Lung (tissue), 12 donors: ENCODE data around the gene SIPA1. TPM values are rescaled to one million over a fixed set of nuclear protein-coding genes. Genes with fewer than 3 reads are reported as not detected.
A peak's percentile ranks its signal among the peaks of the same experiment; 100 is the strongest.

ENCODE experiments used
- ATAC-seq: fragments of 200-7000 bp; cut with Tn5 transposase; one replicate; pipeline ENCODE4 v1.9.1; 2020; ENCODE audit warnings: moderate number of reproducible peaks; ENCODE audit not compliant: insufficient read depth, low FRiP score
- DNase-seq, 3 donors: peaks; one replicate each; pipeline ENCODE4 v3.0.0-alpha.2; 2013 to 2017
- H3K27ac ChIP-seq, 2 donors: one replicate each; pipeline ENCODE4 v1.5.1; 2013; ENCODE audit warnings: mild to moderate bottlenecking in 2 of 2, moderate library complexity in 2 of 2, control low read depth in 1 of 2, inconsistent platforms in 1 of 2, low read depth in 1 of 2, low read length in 1 of 2
- H3K27me3 ChIP-seq, 3 donors: one replicate each; pipeline ENCODE4 v1.5.1; 2013; ENCODE audit warnings: low read length in 2 of 3; ENCODE audit not compliant: control insufficient read depth in 3 of 3, insufficient read depth in 3 of 3
- H3K36me3 ChIP-seq, 4 donors: one replicate each; pipeline ENCODE4 v1.5.1; 2013; ENCODE audit warnings: low read length in 4 of 4, mild to moderate bottlenecking in 1 of 4, moderate library complexity in 1 of 4; ENCODE audit not compliant: control insufficient read depth in 4 of 4, insufficient read depth in 4 of 4
- H3K4me1 ChIP-seq, 5 donors: one replicate each; pipeline ENCODE4 v1.5.1; 2013; ENCODE audit warnings: low read length in 5 of 5, mild to moderate bottlenecking in 2 of 5, moderate library complexity in 1 of 5; ENCODE audit not compliant: control insufficient read depth in 5 of 5, insufficient read depth in 5 of 5
- H3K4me3 ChIP-seq: one replicate; pipeline ENCODE4 v1.5.1; 2013; ENCODE audit warnings: mild to moderate bottlenecking, control low read depth, moderate library complexity
- H3K9ac ChIP-seq, 2 donors: one replicate each; pipeline ENCODE4 v1.5.1; 2013; ENCODE audit warnings: low read length in 2 of 2, control low read depth in 1 of 2; ENCODE audit not compliant: insufficient read depth in 1 of 2
- H3K9me3 ChIP-seq, 4 donors: one replicate each; pipeline ENCODE4 v1.5.1; 2013; ENCODE audit warnings: low read length in 3 of 4, mild to moderate bottlenecking in 1 of 4, moderate library complexity in 1 of 4; ENCODE audit not compliant: control insufficient read depth in 4 of 4, insufficient read depth in 3 of 4
- WGBS, 2 donors: extraction: QIAGEN DNeasy Blood & Tissue Kit; methylation state at CpG; one replicate each; pipeline ENCODE4 v1.1.7; 2013; 5-methylcytosine and 5-hydroxymethylcytosine counted together
- polyA plus RNA-seq, 2 donors: library from polyadenylated mRNA; stranded (reverse); fragments of 200-250 nt; gene quantifications; one replicate each; pipeline ENCODE4 v1.2.1, GENCODE V29; 2013
- total RNA-seq, 2 donors: library from RNA; depleted of rRNA in 1 of 2; stranded (reverse); fragments of >200 nt in 1 of 2; gene quantifications; one replicate each; pipeline ENCODE4 v1.2.1, GENCODE V29; 2014 to 2021
- TF ChIP-seq, protein P1 (sequence below): IDR thresholded peaks from 2 replicates; pipeline ENCODE4 v1.5.1; 2012; ENCODE audit warnings: mild to moderate bottlenecking; ENCODE audit errors: control extremely low read depth, extremely low read depth
- donor health status: control.
- donor health status: control.
- donor health status: Bipolar disorder and iron deficiency.
- donor health status: healthy.
- donor health status: DM: yes; HTN: yes; CAD: no.

Gene SIPA1
- total and polyA plus RNA-seq, 4 donors = 39.7 to 102 (median 82.8) TPM

DNA sequence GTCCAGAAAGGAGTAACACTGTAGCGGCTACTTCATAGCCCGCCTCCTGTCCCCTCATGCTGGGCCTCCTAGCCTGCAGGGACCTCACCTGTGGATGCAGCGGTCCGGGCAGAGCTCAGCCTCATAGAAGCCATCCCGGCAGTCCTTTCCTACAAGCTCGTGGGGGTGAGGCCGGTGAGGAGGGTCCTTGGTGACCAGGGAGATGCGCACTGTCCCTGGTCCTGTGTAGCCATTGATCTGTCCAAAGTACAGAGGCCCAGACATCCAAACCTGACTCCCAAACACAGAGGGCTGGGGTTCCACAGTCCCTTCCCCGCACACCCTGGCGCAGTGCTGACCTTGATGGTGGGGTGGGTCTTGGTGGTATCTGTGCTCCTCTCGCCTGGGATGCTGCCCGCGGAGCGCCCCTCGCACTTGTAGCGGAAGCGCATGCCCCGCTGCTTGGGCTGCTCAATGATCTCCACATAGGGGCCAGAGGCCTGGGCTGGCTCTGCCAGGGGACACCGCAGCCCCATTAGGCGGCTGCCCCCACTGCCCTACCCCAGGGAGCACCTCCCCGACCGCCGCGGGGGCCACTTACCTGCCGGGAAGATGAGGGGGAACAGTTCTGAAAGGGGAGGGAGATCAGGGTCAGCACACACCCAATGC lies 23.8 kb downstream of the SIPA1 start:
- Histone ChIP-seq H3K27me3 (no peaks in the 10 kb centered on the region), H3K4me3 (peak overlapping the region; percentile 79), H3K9me3 (no peaks in the 10 kb centered on the region), H3K27ac (peak overlapping the region; percentile 94 to 99), H3K4me1 (peaks cover 0 to 20% (median 6%) of the 10 kb centered on the region in 5 donors), H3K9ac (peak overlapping the region; percentile 91 to 97), H3K36me3 (peaks cover 14 to 45% (median 32%) of the 10 kb centered on the region in 4 donors)
- 55 to 68% methylated on average over 25 of the region's 25 CpGs for WGBS, 2 donors
- ATAC-seq (no peak), DNase-seq (no peak)
- TF ChIP-seq, protein P1, sequence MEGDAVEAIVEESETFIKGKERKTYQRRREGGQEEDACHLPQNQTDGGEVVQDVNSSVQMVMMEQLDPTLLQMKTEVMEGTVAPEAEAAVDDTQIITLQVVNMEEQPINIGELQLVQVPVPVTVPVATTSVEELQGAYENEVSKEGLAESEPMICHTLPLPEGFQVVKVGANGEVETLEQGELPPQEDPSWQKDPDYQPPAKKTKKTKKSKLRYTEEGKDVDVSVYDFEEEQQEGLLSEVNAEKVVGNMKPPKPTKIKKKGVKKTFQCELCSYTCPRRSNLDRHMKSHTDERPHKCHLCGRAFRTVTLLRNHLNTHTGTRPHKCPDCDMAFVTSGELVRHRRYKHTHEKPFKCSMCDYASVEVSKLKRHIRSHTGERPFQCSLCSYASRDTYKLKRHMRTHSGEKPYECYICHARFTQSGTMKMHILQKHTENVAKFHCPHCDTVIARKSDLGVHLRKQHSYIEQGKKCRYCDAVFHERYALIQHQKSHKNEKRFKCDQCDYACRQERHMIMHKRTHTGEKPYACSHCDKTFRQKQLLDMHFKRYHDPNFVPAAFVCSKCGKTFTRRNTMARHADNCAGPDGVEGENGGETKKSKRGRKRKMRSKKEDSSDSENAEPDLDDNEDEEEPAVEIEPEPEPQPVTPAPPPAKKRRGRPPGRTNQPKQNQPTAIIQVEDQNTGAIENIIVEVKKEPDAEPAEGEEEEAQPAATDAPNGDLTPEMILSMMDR = no peak

DNA sequence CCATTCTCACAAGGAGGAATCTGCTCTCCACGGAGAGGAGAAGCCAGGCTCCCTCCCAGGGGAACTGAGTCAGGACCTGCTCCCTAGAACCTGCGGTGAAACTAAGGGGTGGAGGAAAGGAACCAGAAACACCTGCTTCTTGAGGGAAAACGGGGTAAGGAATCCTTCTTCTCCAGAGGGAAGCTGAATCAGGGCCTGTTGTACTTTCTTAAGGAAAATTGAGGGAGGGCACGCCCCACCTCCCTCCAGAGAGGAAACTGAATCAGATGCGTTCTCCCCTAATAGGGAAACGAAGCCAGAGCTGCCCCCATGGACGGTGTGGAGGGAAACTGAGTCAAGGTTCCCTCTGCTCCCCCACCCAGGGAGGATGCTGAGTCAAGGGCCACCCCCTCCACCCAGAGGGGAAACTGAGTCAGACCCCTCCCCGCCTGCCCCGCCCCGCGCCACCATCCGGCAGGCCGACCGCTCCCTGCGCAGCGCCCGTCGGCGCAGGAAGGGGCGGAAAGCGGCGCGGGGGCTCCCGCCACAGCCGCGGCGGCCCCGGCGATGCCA lies 24.4 kb downstream of the SIPA1 start:
- TF ChIP-seq, protein P1 = no peak
- H3K36me3 ChIP-seq = peaks cover 10 to 40% (median 31%) of the 10 kb centered on the region in 4 donors
- peaks cover 0 to 20% (median 6%) of the 10 kb centered on the region in 5 donors for H3K4me1 ChIP-seq
- 0% methylated on average over 25 to 29 of the region's 29 CpGs for WGBS, 2 donors
- H3K27me3 ChIP-seq = no peaks in the 10 kb centered on the region
- H3K27ac ChIP-seq = peak overlapping the region; percentile 94 to 99
- ATAC-seq (peak; percentile 9), DNase-seq (no peak)
- peak overlapping the region; percentile 79 for H3K4me3 ChIP-seq
- no peaks in the 10 kb centered on the region for H3K9me3 ChIP-seq
- H3K9ac ChIP-seq = peak overlapping the region; percentile 91 to 97

DNA sequence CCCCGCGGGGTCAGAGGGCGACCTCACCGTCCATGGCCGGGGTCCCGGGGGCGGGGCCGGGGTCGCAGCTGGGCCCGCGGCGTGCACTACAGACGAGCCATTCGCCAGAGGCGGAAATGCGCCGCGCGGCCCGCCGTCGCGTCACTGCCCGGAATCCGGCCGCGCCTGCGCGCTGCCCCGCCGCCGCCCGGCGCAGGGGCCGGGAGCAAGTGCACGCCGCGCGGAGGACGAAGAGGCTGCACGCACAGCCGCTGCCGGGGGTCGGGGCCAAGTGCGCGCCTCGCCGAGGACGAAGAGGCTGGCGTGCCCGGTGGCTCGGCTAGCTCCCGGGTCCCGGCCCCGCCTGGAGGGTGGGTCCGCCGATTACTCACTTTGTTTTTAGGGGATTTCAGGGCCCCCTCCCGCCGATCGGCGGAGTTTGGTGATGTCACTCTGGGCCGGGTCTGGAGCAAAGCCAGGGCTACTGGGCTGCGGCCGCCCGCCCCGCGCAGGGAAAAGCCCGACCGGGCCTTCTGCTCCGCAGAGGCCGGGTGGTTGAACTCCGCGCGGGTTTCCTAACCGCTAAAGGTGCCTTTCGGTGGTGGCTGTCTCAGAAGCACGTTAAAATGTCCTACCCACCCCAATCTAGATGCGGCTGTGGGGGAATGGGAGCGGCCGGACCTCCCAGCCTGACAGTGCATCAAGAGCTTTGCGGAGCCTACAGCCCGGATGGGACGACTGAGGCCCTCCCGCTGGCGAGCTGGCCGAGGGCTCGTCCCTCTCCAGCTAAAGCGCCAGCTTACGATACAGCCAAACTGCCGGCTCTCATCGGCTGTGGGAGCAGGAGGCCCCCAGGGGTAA lies 25.1 kb downstream of the SIPA1 start, which contains the start of gene RELA:
TSS of gene RELA (minus strand) at position 118 of the 840 bp plus-strand sequence. CDS start at position 34, 84 bp downstream.
- peaks cover 0 to 20% (median 6%) of the 10 kb centered on the region in 5 donors for H3K4me1 ChIP-seq
- peak within 1 kb of the TSS; percentile 97 for H3K9ac ChIP-seq
- WGBS, 2 donors = 0% methylated on average over 65 to 91 of the region's 91 CpGs
- H3K27ac ChIP-seq = peak within 1 kb of the TSS; percentile 94 to 99
- ATAC-seq (peak; percentile 91), DNase-seq (peak; percentile 95 to 98 (median 97))
- peaks cover 4 to 34% (median 25%) of the 10 kb centered on the region in 4 donors for H3K36me3 ChIP-seq
- TF ChIP-seq, protein P1 = no peak
- no peaks in the 10 kb centered on the region for H3K9me3 ChIP-seq
- peak within 1 kb of the TSS; percentile 79 for H3K4me3 ChIP-seq
- H3K27me3 ChIP-seq = no peaks in the 10 kb centered on the region
